Stomach (tissue), 9 donors: ENCODE data around the gene MCM5. TPM values are rescaled to one million over a fixed set of nuclear protein-coding genes. Genes with fewer than 3 reads are reported as not detected.

Source experiments
- DNase-seq, 2 donors: peaks; one replicate each; pipeline versions ENCODE4 v3.0.0 to v3.0.0-alpha.2; 2013 to 2019
- H3K27ac ChIP-seq, 5 donors: fragments of 200-600 bp in 4 of 5; sonication (generic) in 4 of 5; one replicate each; pipeline ENCODE4 v1.5.1; 2013 to 2019; ENCODE audit warnings: mild to moderate bottlenecking in 1 of 5, moderate library complexity in 1 of 5
- H3K27me3 ChIP-seq, 3 donors: fragments of 200-600 bp; sonication (generic); one replicate each; pipeline ENCODE4 v1.5.1; 2017 to 2019; ENCODE audit warnings: mixed run types in 1 of 3
- H3K36me3 ChIP-seq, 4 donors: fragments of 200-600 bp; sonication (generic); 1 replicate in 3 of 4; 2 replicates in 1 of 4; pipeline ENCODE4 v1.5.1; 2016 to 2019
- H3K4me1 ChIP-seq, 4 donors: fragments of 200-600 bp; sonication (generic); one replicate each; pipeline ENCODE4 v1.5.1; 2016 to 2019
- H3K4me3 ChIP-seq, 4 donors: fragments of 200-600 bp; sonication (generic) in 3 of 4; one replicate each; pipeline ENCODE4 v1.5.1; 2016 to 2019; ENCODE audit warnings: mild to moderate bottlenecking in 1 of 4
- H3K9me3 ChIP-seq, 4 donors: fragments of 200-600 bp; sonication (generic); one replicate each; pipeline ENCODE4 v1.5.1; 2016 to 2019
- CTCF ChIP-seq, 7 experiments: fragments of 450-650 bp in 4 of 7; fragments of 200-600 bp in 3 of 7; sonication (generic) in 3 of 7; IDR thresholded peaks; one replicate each; pipeline ENCODE4 v1.5.1; 2016 to 2019; ENCODE audit warnings: antibody characterized with exemption in 7 of 7, control low read depth in 2 of 7, mild to moderate bottlenecking in 1 of 7
- EP300 ChIP-seq: sonication (generic); formaldehyde crosslinking; IDR thresholded peaks from one replicate; pipeline ENCODE4 v1.6.1; 2017; ENCODE audit warnings: antibody characterized with exemption
- POLR2A ChIP-seq, 4 donors: fragments of 450-650 bp; IDR thresholded peaks; one replicate each; pipeline ENCODE4 v1.6.1; 2016; ENCODE audit warnings: antibody characterized with exemption in 4 of 4, control low read depth in 2 of 4, mild to moderate bottlenecking in 1 of 4, moderate library complexity in 1 of 4
- POLR2AphosphoS5 ChIP-seq, 3 donors: sonication (generic); formaldehyde crosslinking; IDR thresholded peaks; one replicate each; pipeline ENCODE4 v1.6.1; 2016; ENCODE audit warnings: antibody characterized with exemption in 3 of 3
- WGBS, 5 donors: extraction: QIAGEN DNeasy Blood & Tissue Kit in 3 of 5; methylation state at CpG; one replicate each; pipeline versions ENCODE4 v1.1.5 to v1.1.7; 2013 to 2018; 5-methylcytosine and 5-hydroxymethylcytosine counted together
- intact Hi-C: fragments of 100-400 bp; cut with DNase I; formaldehyde crosslinking; loops from one replicate; pipeline ENCODE4 v1.15.1; 2023; ENCODE audit warnings: low total_unique reads
- polyA plus RNA-seq, 3 donors: library from polyadenylated mRNA; stranded (reverse); fragments of 200-250 nt; gene quantifications; one replicate each; pipeline ENCODE4 v1.2.3, GENCODE V29; 2013
- total RNA-seq, 5 donors: library from RNA; depleted of rRNA; stranded (reverse); fragments of >200 nt; gene quantifications; one replicate each; pipeline versions ENCODE4 v1.1.0 to v1.2.3, GENCODE V29; 2014 to 2016
- donor health status: healthy with polysubstance abuse.
- donor health status: Bipolar disorder and iron deficiency.
- donor health status: healthy.

The MCM5 gene
- total and polyA plus RNA-seq, 8 donors: 13.0 to 74.5 (median 19.1) TPM

DNA sequence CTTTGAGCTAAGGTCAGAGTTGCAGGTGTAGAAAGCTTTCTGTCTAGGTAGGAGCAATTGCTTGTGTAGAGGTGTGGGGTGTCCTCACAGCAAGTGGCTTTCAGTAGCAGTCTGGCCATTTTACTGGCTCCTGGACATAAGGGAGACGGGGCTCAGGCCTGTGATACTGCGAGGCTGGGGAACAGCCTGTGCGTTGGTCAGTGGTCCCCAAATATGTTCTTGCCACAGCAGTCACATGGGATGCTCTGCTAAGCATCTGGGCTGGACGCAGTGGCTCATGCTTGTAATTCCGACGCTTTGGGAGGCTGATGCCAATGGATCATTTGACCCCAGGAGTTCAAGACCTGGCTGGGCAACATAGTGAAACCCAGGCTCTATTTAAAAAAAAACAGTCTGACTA, 1.9 kb downstream of the MCM5 start:
- intact Hi-C loops: no loop called here
- WGBS, 5 donors: 76 to 96% (median 94%) methylated on average over 6 of the region's 6 CpGs
- no peak overlapping the region for H3K4me3 ChIP-seq
- H3K27ac ChIP-seq: no peak overlapping the region
- peaks cover 13 to 41% (median 39%) of the 10 kb centered on the region in 4 donors for H3K36me3 ChIP-seq
- H3K9me3 ChIP-seq: no peaks in the 10 kb centered on the region
- TF ChIP-seq CTCF (IDR thresholded peaks at IDR 0.05) (no peak), POLR2A (IDR thresholded peaks at IDR 0.05) (no peak), POLR2AphosphoS5 (IDR thresholded peaks at IDR 0.05) (no peak), EP300 (no peak)
- H3K4me1 ChIP-seq: peaks cover 5 to 47% (median 23%) of the 10 kb centered on the region in 4 donors
- no peak for DNase-seq
- H3K27me3 ChIP-seq: no peaks in the 10 kb centered on the region

DNA sequence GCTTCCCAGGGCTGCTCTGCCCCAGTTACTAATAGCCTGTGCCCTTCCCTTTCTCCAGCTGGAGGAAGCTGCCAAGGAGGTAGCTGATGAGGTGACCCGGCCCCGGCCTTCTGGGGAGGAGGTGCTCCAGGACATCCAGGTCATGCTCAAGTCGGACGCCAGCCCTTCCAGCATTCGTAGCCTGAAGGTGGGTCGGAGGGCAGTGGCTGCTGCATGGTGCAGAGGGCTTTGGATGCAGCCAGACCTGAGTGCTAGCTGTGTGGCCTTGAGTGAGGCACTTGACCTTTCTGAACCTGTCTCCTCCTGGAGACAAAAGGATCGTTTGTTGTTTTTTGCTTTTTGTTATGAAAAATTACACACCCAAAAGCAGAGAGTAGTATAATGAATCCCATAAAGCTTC, 3.4 kb downstream of the MCM5 start:
- TF ChIP-seq EP300 (no peak), POLR2AphosphoS5 (IDR thresholded peaks at IDR 0.05) (no peak), POLR2A (IDR thresholded peaks at IDR 0.05) (no peak), CTCF (IDR thresholded peaks at IDR 0.05) (no peak)
- H3K36me3 ChIP-seq: peaks cover 21 to 56% (median 54%) of the 10 kb centered on the region in 4 donors
- no peak for DNase-seq
- peaks cover 5 to 40% (median 23%) of the 10 kb centered on the region in 4 donors for H3K4me1 ChIP-seq
- WGBS, 5 donors: 68 to 87% (median 80%) methylated on average over 7 of the region's 7 CpGs
- H3K27ac ChIP-seq: no peak overlapping the region
- H3K27me3 ChIP-seq: no peaks in the 10 kb centered on the region
- intact Hi-C loops: no loop called here
- no peak overlapping the region for H3K4me3 ChIP-seq
- no peaks in the 10 kb centered on the region for H3K9me3 ChIP-seq

- H3K27ac ChIP-seq: no peak overlapping the region
- WGBS, 5 donors: 86 to 92% (median 88%) methylated on average over 5 of the region's 5 CpGs
- H3K4me3 ChIP-seq: no peak overlapping the region
- intact Hi-C loops: no loop called here
- TF ChIP-seq POLR2A (IDR thresholded peaks at IDR 0.05) (no peak), POLR2AphosphoS5 (IDR thresholded peaks at IDR 0.05) (no peak), CTCF (IDR thresholded peaks at IDR 0.05) (no peak), EP300 (no peak)
- no peaks in the 10 kb centered on the region for H3K9me3 ChIP-seq
- DNase-seq: no peak
- no peaks in the 10 kb centered on the region for H3K27me3 ChIP-seq
- peaks cover 5 to 35% (median 22%) of the 10 kb centered on the region in 4 donors for H3K4me1 ChIP-seq
- H3K36me3 ChIP-seq: peaks cover 29 to 65% (median 62%) of the 10 kb centered on the region in 4 donors
Measured at GRCh38 chr22:35404176-35404575, 4.2 kb downstream of the MCM5 start.

DNA sequence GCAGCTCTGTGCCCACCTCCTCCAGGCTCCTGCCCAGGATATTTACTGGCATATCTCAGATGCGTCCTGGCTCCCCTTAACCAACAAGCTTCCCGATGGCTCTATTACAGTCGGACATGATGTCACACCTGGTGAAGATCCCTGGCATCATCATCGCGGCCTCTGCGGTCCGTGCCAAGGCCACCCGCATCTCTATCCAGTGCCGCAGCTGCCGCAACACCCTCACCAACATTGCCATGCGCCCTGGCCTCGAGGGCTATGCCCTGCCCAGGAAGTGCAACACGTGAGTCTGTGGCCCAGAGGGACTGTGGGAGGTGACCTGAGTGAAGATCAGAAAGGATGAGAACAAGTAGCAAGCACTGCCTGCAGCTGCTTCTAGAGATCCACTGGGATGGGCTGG, 6.5 kb downstream of the MCM5 start:
- DNase-seq: no peak
- Histone ChIP-seq H3K27me3 (no peaks in the 10 kb centered on the region), H3K4me3 (no peak overlapping the region), H3K9me3 (no peaks in the 10 kb centered on the region), H3K36me3 (peaks cover 47 to 87% (median 85%) of the 10 kb centered on the region in 4 donors), H3K27ac (no peak overlapping the region), H3K4me1 (peaks cover 0 to 19% (median 6%) of the 10 kb centered on the region in 4 donors)
- TF ChIP-seq POLR2AphosphoS5 (IDR thresholded peaks at IDR 0.05) (no peak), EP300 (no peak), POLR2A (IDR thresholded peaks at IDR 0.05) (no peak), CTCF (IDR thresholded peaks at IDR 0.05) (no peak)
- WGBS, 5 donors: 89 to 94% (median 91%) methylated on average over 13 of the region's 13 CpGs
- intact Hi-C loops: no loop called here
